ENCODE measurements around the gene CDYL2.

Gene CDYL2

DNA sequence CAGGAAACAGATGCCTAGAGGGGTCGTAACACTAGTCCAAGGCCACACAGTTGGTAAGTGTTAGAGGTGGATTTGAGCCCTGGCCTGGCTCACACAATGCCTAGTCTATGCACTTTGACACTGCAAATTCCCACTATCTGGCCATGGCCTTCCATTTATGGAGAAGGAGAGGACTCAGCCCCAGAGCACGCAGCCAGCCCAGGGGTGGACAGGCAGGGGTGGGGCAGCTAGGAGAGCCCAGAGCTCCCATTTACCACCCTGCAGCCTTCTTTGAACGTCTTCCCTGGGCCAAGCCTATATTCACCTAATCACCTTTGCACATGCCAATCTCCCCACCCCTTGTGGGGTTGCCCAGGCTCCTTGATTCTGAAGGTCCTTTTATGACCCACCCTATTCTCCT is 182.4 kb downstream of the CDYL2 start:
- no peak for ATAC-seq
- TF ChIP-seq ZFP3 (CRISPR knock-in tag; IDR thresholded peaks at IDR 0.05) (no peak), ZNF70 (CRISPR knock-in tag; IDR thresholded peaks at IDR 0.05) (no peak), ARNTL (CRISPR knock-in tag; IDR thresholded peaks at IDR 0.05; ENCODE audit: borderline replicate concordance, low read depth) (no peak), ISL1 (CRISPR knock-in tag; IDR thresholded peaks at IDR 0.05) (no peak), ESRRG (CRISPR knock-in tag; IDR thresholded peaks at IDR 0.05) (no peak), TOX (CRISPR knock-in tag; IDR thresholded peaks at IDR 0.05; ENCODE audit: borderline replicate concordance) (no peak), RARB (CRISPR knock-in tag; IDR thresholded peaks at IDR 0.05) (no peak), OSR1 (CRISPR knock-in tag; IDR thresholded peaks at IDR 0.05) (no peak), SNAI2 (CRISPR knock-in tag; IDR thresholded peaks at IDR 0.05) (no peak), ZNF565 (CRISPR knock-in tag; conservative IDR thresholded peaks at IDR 0.05; ENCODE audit: low read depth) (no peak), GLIS3 (CRISPR knock-in tag; IDR thresholded peaks at IDR 0.05) (no peak)
- TF ChIP-seq, protein P1, sequence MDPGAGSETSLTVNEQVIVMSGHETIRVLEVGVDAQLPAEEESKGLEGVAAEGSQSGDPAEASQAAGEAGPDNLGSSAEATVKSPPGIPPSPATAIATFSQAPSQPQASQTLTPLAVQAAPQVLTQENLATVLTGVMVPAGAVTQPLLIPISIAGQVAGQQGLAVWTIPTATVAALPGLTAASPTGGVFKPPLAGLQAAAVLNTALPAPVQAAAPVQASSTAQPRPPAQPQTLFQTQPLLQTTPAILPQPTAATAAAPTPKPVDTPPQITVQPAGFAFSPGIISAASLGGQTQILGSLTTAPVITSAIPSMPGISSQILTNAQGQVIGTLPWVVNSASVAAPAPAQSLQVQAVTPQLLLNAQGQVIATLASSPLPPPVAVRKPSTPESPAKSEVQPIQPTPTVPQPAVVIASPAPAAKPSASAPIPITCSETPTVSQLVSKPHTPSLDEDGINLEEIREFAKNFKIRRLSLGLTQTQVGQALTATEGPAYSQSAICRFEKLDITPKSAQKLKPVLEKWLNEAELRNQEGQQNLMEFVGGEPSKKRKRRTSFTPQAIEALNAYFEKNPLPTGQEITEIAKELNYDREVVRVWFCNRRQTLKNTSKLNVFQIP (CRISPR knock-in tag; IDR thresholded peaks at IDR 0.05; ENCODE audit: borderline replicate concordance, low read depth), result no peak
- TF ChIP-seq, protein P2, sequence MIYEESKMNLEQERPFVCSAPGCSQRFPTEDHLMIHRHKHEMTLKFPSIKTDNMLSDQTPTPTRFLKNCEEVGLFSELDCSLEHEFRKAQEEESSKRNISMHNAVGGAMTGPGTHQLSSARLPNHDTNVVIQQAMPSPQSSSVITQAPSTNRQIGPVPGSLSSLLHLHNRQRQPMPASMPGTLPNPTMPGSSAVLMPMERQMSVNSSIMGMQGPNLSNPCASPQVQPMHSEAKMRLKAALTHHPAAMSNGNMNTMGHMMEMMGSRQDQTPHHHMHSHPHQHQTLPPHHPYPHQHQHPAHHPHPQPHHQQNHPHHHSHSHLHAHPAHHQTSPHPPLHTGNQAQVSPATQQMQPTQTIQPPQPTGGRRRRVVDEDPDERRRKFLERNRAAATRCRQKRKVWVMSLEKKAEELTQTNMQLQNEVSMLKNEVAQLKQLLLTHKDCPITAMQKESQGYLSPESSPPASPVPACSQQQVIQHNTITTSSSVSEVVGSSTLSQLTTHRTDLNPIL (CRISPR knock-in tag; IDR thresholded peaks at IDR 0.05; ENCODE audit: low read depth), result no peak

GRCh38 chr16:80620736-80621605 is 183.4 kb downstream of the CDYL2 start:
- ATAC-seq, result no peak
- no peak for TF ChIP-seq SNAI2 (CRISPR knock-in tag; IDR thresholded peaks at IDR 0.05)
- TF ChIP-seq ZFP3 (CRISPR knock-in tag; IDR thresholded peaks at IDR 0.05), result no peak
- TF ChIP-seq PPARA (CRISPR knock-in tag; IDR thresholded peaks at IDR 0.05; ENCODE audit: borderline replicate concordance), result no peak
- TF ChIP-seq, protein P2 (CRISPR knock-in tag; IDR thresholded peaks at IDR 0.05; ENCODE audit: low read depth), result no peak
- TF ChIP-seq ISL1 (CRISPR knock-in tag; IDR thresholded peaks at IDR 0.05), result no peak
- no peak for TF ChIP-seq TCF4 (CRISPR knock-in tag; IDR thresholded peaks at IDR 0.05; ENCODE audit: borderline replicate concordance)
- TF ChIP-seq ZC3H10 (CRISPR knock-in tag; IDR thresholded peaks at IDR 0.05), result no peak
- TF ChIP-seq BACH2 (CRISPR knock-in tag; IDR thresholded peaks at IDR 0.05; ENCODE audit: borderline replicate concordance), result no peak
- TF ChIP-seq RARB (CRISPR knock-in tag; IDR thresholded peaks at IDR 0.05), result no peak
- no peak for TF ChIP-seq CSRNP3 (CRISPR knock-in tag; IDR thresholded peaks at IDR 0.05)
- no peak for TF ChIP-seq ZNF8 (CRISPR knock-in tag; IDR thresholded peaks at IDR 0.05)
- TF ChIP-seq TOX (CRISPR knock-in tag; IDR thresholded peaks at IDR 0.05; ENCODE audit: borderline replicate concordance), result no peak
- TF ChIP-seq, protein P1 (CRISPR knock-in tag; IDR thresholded peaks at IDR 0.05; ENCODE audit: borderline replicate concordance, low read depth), result no peak
- no peak for TF ChIP-seq PATZ1 (CRISPR knock-in tag; IDR thresholded peaks at IDR 0.05; ENCODE audit: borderline replicate concordance)
- TF ChIP-seq TSHZ2 (CRISPR knock-in tag; IDR thresholded peaks at IDR 0.05), result no peak
- no peak for TF ChIP-seq ZNF70 (CRISPR knock-in tag; IDR thresholded peaks at IDR 0.05)
- TF ChIP-seq CSDC2 (CRISPR knock-in tag; IDR thresholded peaks at IDR 0.05), result no peak

Measured in SK-N-SH treated with all-trans-retinoic acid at 6 μM for 48 hours (cell line).